ENCODE measurements around the gene FOXO1.

DNA sequence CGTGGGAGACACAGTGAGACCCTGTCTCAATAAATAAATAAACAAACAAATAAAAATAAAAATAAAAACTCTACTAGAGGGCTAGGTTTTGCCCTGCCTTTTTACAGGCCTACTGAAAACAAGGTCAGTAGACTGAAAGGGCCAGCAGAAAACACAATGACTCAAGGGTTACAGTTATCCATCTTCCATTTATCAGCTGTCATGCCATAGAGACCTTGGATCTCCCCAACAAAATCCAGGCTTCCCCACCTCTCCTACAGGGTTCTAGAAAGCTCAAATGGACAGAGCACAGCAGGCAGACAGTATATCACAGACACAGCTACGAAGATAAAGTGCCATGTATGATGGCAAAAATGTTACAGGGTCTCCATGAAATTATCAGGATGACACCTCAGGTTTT, 54.4 kb downstream of the FOXO1 start:
- TF ChIP-seq YY1 (IDR thresholded peaks at IDR 0.05; ENCODE audit: insufficient read depth, insufficient read length): no peak
- TF ChIP-seq ZNF274 (IDR thresholded peaks at IDR 0.05; ENCODE audit: low read depth, low read length): no peak
